Parathyroid adenoma (tissue), 2 donors: ENCODE measurements around the gene RPN2.
A peak's percentile ranks its signal among the peaks of the same experiment; 100 is the strongest.

Experiments
- H2AFZ ChIP-seq: fragments of 300-600 bp; sonication (generic); one replicate; pipeline ENCODE4 v1.7.0; 2017; ENCODE audit warnings: antibody characterized with exemption, mild to moderate bottlenecking
- H3K27ac ChIP-seq: fragments of 300-600 bp; sonication (generic); one replicate; pipeline ENCODE4 v1.7.0; 2017
- H3K27me3 ChIP-seq: fragments of 300-600 bp; sonication (generic); one replicate; pipeline ENCODE4 v1.7.0; 2017; ENCODE audit warnings: low read length; ENCODE audit not compliant: control insufficient read depth, insufficient read depth
- H3K36me3 ChIP-seq: fragments of 300-600 bp; sonication (generic); one replicate; pipeline ENCODE4 v1.7.0; 2017; ENCODE audit warnings: low read length; ENCODE audit not compliant: control insufficient read depth, insufficient read depth
- H3K4me1 ChIP-seq: fragments of 300-600 bp; sonication (generic); one replicate; pipeline ENCODE4 v1.7.0; 2017; ENCODE audit warnings: control low read depth
- H3K4me2 ChIP-seq: fragments of 300-600 bp; sonication (generic); one replicate; pipeline ENCODE4 v1.7.0; 2017; ENCODE audit warnings: low read length
- H3K4me3 ChIP-seq: fragments of 300-600 bp; sonication (generic); one replicate; pipeline ENCODE4 v1.7.0; 2017; ENCODE audit warnings: low read depth, low read length
- H3K79me2 ChIP-seq: fragments of 300-600 bp; sonication (generic); one replicate; pipeline ENCODE4 v1.7.0; 2017; ENCODE audit warnings: control low read depth
- H3K9ac ChIP-seq: fragments of 300-600 bp; sonication (generic); one replicate; pipeline ENCODE4 v1.7.0; 2017; ENCODE audit warnings: mild to moderate bottlenecking
- H3K9me3 ChIP-seq: fragments of 300-600 bp; sonication (generic); one replicate; pipeline ENCODE4 v1.7.0; 2017; ENCODE audit warnings: low read length; ENCODE audit not compliant: control insufficient read depth
- TF ChIP-seq, protein P1 (sequence below): fragments of 300-600 bp; sonication (generic); IDR thresholded peaks from one replicate; pipeline ENCODE4 v1.7.0; 2017; ENCODE audit warnings: antibody characterized with exemption, mild to moderate bottlenecking
- donor health status: primary hyperparathyroidism.

The RPN2 gene

DNA sequence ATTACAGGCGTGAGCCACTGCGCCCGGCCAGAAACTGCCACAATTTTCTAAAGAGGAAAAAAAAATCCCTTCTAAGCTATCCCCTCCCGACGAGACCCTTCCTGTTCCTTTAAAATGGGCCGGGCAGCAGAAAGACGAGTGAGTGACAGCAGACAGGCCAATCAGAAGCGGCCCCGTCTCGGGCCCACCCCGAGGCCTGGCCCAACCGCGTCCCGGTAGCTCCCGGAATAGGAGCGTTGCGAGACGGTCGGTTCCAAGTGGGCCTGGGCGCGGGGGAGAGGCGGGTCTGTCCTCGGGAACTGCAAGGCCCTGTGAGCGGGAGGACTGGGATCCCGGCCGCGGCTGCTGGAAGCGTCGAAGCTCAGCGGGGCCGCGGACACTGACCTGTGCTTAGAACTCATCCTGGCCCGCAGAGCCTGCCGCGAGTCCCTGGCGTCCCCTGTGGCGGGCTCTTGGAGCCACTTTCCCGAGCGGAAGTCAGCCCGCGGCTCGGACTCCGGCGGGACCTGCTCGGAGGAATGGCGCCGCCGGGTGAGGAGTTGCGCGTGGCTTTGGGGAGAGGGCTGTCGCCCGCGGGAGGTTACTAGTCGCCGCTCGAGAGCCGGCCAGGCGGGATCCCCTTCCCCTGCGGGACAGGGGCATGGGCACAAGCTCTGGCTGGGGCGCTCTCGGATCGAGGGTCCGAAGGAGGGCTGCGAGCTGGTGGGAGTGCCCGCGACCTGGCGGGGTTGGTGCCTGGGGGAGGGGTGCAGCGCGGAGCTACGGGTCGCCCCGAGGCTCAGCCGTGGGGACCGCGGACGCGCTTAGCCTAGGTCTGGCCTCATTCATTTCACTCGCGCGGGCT is at the start of gene RPN2, which contains the start of gene MROH8:
Gene RPN2, plus strand, starts transcription at position 492 of the 844 bp plus-strand sequence. Its CDS starts 27 bp downstream, at position 519.
Gene MROH8, minus strand, starts transcription at position 710 of the 844 bp plus-strand sequence.
- peak within 1 kb of the TSS; percentile 92 for H3K4me3 ChIP-seq
- H3K4me1 ChIP-seq, result peaks cover 8% of the 10 kb centered on the region
- TF ChIP-seq, protein P1, sequence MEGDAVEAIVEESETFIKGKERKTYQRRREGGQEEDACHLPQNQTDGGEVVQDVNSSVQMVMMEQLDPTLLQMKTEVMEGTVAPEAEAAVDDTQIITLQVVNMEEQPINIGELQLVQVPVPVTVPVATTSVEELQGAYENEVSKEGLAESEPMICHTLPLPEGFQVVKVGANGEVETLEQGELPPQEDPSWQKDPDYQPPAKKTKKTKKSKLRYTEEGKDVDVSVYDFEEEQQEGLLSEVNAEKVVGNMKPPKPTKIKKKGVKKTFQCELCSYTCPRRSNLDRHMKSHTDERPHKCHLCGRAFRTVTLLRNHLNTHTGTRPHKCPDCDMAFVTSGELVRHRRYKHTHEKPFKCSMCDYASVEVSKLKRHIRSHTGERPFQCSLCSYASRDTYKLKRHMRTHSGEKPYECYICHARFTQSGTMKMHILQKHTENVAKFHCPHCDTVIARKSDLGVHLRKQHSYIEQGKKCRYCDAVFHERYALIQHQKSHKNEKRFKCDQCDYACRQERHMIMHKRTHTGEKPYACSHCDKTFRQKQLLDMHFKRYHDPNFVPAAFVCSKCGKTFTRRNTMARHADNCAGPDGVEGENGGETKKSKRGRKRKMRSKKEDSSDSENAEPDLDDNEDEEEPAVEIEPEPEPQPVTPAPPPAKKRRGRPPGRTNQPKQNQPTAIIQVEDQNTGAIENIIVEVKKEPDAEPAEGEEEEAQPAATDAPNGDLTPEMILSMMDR, result no peak

DNA sequence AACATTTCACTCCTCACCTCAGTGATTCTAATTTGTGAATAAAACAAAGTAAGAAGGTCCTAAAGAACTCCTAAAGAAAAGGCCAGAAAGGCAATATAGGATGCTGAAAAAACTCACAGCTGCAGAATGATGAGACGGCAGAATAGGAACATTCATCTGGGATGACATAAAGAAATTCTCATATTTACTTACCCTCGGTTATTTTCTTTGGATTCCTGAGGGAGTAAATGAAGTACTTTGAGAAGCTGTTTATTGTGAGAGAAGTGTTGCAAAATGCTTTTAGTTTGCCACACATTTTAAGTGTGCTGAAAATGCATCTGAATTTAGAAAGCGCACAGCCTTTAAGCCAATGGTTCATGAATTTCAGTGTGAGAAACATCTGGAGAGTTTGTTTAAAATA is 47.6 kb upstream of the RPN2 start:
- Histone ChIP-seq H3K27ac (no peak overlapping the region), H3K4me1 (no peaks in the 10 kb centered on the region), H3K36me3 (no peaks in the 10 kb centered on the region), H3K79me2 (no peaks in the 10 kb centered on the region), H3K4me2 (no peak overlapping the region), H2AFZ (no peak overlapping the region), H3K27me3 (peaks cover 3% of the 10 kb centered on the region), H3K9me3 (no peaks in the 10 kb centered on the region), H3K4me3 (no peak overlapping the region), H3K9ac (no peak overlapping the region)
- TF ChIP-seq, protein P1, result no peak

More for the DNA sequence above, at the start of gene RPN2, which contains the start of gene MROH8:
- H3K27ac ChIP-seq, result peak within 1 kb of the TSS; percentile 90
- H3K9me3 ChIP-seq, result no peaks in the 10 kb centered on the region
- no peaks in the 10 kb centered on the region for H3K27me3 ChIP-seq
- H2AFZ ChIP-seq, result peak within 1 kb of the TSS; percentile 74
- peak within 1 kb of the TSS; percentile 59 for H3K9ac ChIP-seq
- H3K79me2 ChIP-seq, result peaks cover 23% of the 10 kb centered on the region
- H3K4me2 ChIP-seq, result peak within 1 kb of the TSS; percentile 85
- no peaks in the 10 kb centered on the region for H3K36me3 ChIP-seq

DNA sequence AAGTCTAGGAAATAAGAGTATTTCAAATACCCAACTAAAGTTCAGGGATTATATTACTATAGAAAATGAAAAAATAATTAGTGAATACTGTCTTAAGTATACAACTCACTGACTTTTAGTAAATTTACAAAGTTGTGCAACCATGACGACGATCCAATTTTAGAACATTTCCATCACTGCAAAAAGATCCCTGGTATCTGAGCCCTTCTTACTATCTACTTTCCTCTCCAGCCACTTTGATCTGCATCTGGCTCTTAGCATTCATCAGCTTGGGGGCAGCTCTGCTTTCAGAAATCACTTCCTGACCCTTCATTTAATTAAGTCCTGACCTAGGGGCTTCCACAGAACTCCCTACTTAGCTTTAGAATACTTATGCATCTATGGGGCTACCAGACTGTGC is 45.2 kb upstream of the RPN2 start:
- H3K27me3 ChIP-seq, result no peaks in the 10 kb centered on the region
- H3K36me3 ChIP-seq, result no peaks in the 10 kb centered on the region
- H2AFZ ChIP-seq, result no peak overlapping the region
- no peaks in the 10 kb centered on the region for H3K4me1 ChIP-seq
- TF ChIP-seq, protein P1, result no peak
- no peaks in the 10 kb centered on the region for H3K79me2 ChIP-seq
- H3K27ac ChIP-seq, result no peak overlapping the region
- no peaks in the 10 kb centered on the region for H3K9me3 ChIP-seq
- H3K4me3 ChIP-seq, result no peak overlapping the region
- no peak overlapping the region for H3K4me2 ChIP-seq
- no peak overlapping the region for H3K9ac ChIP-seq

- H3K9me3 ChIP-seq, result no peaks in the 10 kb centered on the region
- H3K4me3 ChIP-seq, result no peak overlapping the region
- H3K4me1 ChIP-seq, result no peaks in the 10 kb centered on the region
These were observed 41.6 kb upstream of the RPN2 start for GRCh38 chr20:37137547-37137946.

More at GRCh38 chr20:37137547-37137946, 41.6 kb upstream of the RPN2 start:
- Histone ChIP-seq H3K27me3 (no peaks in the 10 kb centered on the region), H2AFZ (no peak overlapping the region), H3K79me2 (no peaks in the 10 kb centered on the region), H3K4me2 (no peak overlapping the region), H3K9ac (no peak overlapping the region), H3K27ac (no peak overlapping the region), H3K36me3 (no peaks in the 10 kb centered on the region)
- TF ChIP-seq, protein P1, result no peak
